MM.1S (cell line): ENCODE data around the gene SMYD1.

ENCODE experiments used
- CTCF ChIP-seq: fragments of 300-600 bp; sonication (generic); IDR thresholded peaks from 2 replicates; pipeline ENCODE4 v1.5.1; 2016; ENCODE audit warnings: antibody characterized with exemption, low read length, mixed read lengths
- EZH2 ChIP-seq: fragments of 300-600 bp; sonication (generic); optimal IDR thresholded peaks from 2 replicates; pipeline ENCODE3; 2017; ENCODE audit warnings: low read depth, mild to moderate bottlenecking, antibody characterized with exemption, low read length, mixed read lengths

- TF ChIP-seq CTCF: no peak
- no peak for TF ChIP-seq EZH2
Measured at GRCh38 chr2:88129313-88129959, 61.8 kb downstream of the SMYD1 start.
